ENCODE results near the gene CDKL4. TPM values are rescaled to one million over a fixed set of nuclear protein-coding genes. Genes with fewer than 3 reads are reported as not detected.
A peak's percentile ranks its signal among the peaks of the same experiment; 100 is the strongest.

The CDKL4 gene
- total RNA-seq, 1 experiment from 2014 or later: not detected

DNA sequence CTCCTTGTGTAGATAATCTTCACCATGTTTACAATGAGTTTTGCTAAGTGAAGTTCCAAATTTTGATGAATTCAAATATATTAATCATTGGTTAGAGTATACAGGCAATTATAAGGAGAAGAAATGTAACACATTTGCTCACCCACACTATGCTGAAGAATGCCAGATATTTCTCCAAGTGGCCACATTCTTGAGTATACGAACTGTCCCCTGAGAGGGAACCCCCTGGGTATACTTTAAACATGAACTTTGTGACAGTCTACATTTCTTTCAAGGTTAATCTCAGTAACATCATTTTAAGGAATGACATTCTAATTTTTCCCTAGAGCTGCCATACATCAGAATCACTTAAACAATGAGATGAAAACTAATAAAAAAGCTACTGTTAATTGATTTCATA is 39.8 kb upstream of the CDKL4 start:
- no peak overlapping the region for H3K4me2 ChIP-seq
- H3K79me2 ChIP-seq (ENCODE audit: low read depth): no peaks in the 10 kb centered on the region
- ChIA-PET CTCF (no interaction called here), POLR2A (ENCODE audit: unreplicated experiment) (no interaction called here)
- no peaks in the 10 kb centered on the region for H3F3A ChIP-seq (ENCODE audit: insufficient read depth, low read depth)
- DNase-seq: no peak
- no peaks in the 10 kb centered on the region for H4K20me1 ChIP-seq (ENCODE audit: insufficient read depth)
- no peak overlapping the region for H3K27ac ChIP-seq
- no peaks in the 10 kb centered on the region for H3K4me1 ChIP-seq (replicated peaks; ENCODE audit: insufficient read depth)
- H3K9me3 ChIP-seq (ENCODE audit: insufficient read depth, low read depth): no peaks in the 10 kb centered on the region
- BruUV-seq (replicated peaks): no TSS peak
- intact Hi-C loops (cut with micrococcal nuclease; ENCODE audit: unreplicated experiment): no loop called here
- peaks cover 13% of the 10 kb centered on the region; the same call in 1 of the 2 replicates for H3K36me3 ChIP-seq (ENCODE audit: low read depth)
- no peaks in the 10 kb centered on the region for H3K27me3 ChIP-seq (ENCODE audit: insufficient read depth, low read depth)
- H3K4me3 ChIP-seq: no peak overlapping the region
- H2AFZ ChIP-seq: no peak overlapping the region
- TF ChIP-seq, protein P1, sequence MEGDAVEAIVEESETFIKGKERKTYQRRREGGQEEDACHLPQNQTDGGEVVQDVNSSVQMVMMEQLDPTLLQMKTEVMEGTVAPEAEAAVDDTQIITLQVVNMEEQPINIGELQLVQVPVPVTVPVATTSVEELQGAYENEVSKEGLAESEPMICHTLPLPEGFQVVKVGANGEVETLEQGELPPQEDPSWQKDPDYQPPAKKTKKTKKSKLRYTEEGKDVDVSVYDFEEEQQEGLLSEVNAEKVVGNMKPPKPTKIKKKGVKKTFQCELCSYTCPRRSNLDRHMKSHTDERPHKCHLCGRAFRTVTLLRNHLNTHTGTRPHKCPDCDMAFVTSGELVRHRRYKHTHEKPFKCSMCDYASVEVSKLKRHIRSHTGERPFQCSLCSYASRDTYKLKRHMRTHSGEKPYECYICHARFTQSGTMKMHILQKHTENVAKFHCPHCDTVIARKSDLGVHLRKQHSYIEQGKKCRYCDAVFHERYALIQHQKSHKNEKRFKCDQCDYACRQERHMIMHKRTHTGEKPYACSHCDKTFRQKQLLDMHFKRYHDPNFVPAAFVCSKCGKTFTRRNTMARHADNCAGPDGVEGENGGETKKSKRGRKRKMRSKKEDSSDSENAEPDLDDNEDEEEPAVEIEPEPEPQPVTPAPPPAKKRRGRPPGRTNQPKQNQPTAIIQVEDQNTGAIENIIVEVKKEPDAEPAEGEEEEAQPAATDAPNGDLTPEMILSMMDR (conservative IDR thresholded peaks at IDR 0.05): no peak
- no peak for TF ChIP-seq EZH2 (IDR thresholded peaks at IDR 0.05; ENCODE audit: low read depth)
- H3K9me2 ChIP-seq (ENCODE audit: insufficient read depth): no peaks in the 10 kb centered on the region

DNA sequence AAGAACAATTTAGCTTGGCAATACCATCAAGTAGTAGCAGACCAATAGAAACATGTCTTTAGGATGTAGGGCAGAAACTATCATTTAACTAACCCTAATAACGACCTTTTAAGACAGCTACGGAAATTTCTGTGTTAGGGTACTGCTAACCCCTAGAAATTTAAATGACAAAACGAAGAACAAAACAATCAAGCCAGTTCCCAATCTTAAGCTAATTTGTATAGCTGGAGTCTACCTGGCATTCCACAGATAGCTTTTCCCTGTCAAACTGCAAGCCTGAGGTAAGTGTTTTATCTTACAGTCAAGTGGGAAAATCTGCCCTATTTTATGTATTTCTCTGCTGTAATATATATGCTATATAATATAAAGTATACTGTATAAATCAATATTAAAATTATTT is 37.6 kb upstream of the CDKL4 start:
- no peak overlapping the region for H2AFZ ChIP-seq
- no peaks in the 10 kb centered on the region for H3K79me2 ChIP-seq (ENCODE audit: low read depth)
- H3K4me3 ChIP-seq: no peak overlapping the region
- H3K4me2 ChIP-seq: no peak overlapping the region
- no peak overlapping the region for H3K27ac ChIP-seq
- peaks cover 18% of the 10 kb centered on the region for H3K36me3 ChIP-seq (ENCODE audit: low read depth)
- no peaks in the 10 kb centered on the region for H3K9me3 ChIP-seq (ENCODE audit: insufficient read depth, low read depth)
- H3F3A ChIP-seq (ENCODE audit: insufficient read depth, low read depth): no peaks in the 10 kb centered on the region
- intact Hi-C loops (cut with micrococcal nuclease; ENCODE audit: unreplicated experiment): no loop called here
- no peaks in the 10 kb centered on the region for H3K9me2 ChIP-seq (ENCODE audit: insufficient read depth)
- POLR2A ChIA-PET (ENCODE audit: unreplicated experiment): interaction anchor here (0.6 kb wide), 1 partner anchor 442 kb away, joined by 9 read pairs; no protein-coding TSS in a partner anchor
- no peaks in the 10 kb centered on the region for H3K4me1 ChIP-seq (replicated peaks; ENCODE audit: insufficient read depth)
- H4K20me1 ChIP-seq (ENCODE audit: insufficient read depth): no peaks in the 10 kb centered on the region
- H3K27me3 ChIP-seq (ENCODE audit: insufficient read depth, low read depth): no peaks in the 10 kb centered on the region
- CTCF ChIA-PET: no interaction called here
- no peak for TF ChIP-seq EZH2 (IDR thresholded peaks at IDR 0.05; ENCODE audit: low read depth)
- TF ChIP-seq, protein P1 (conservative IDR thresholded peaks at IDR 0.05): no peak
- BruUV-seq (replicated peaks): no TSS peak
- DNase-seq: no peak

DNA sequence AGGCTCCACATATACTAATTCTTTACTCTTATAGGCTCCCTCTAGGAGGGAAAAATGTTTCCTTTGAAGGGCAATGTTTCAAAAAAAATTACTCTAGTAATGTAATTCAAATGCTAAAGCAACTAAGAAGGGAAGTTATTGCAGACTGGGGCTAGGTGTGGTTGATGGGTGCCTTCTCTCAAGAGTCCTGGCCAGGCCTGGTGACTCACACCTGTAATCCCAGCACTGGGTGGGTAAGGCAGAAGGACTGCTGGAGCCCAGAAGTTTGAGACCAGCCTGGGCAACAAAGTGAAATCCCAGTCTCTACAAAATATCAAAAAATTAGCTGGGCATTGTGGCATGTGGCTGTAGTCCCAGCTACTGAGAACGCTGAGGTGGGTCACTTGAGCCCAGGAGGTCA is 31.2 kb upstream of the CDKL4 start:
- Histone ChIP-seq H3K9me2 (ENCODE audit: insufficient read depth) (no peaks in the 10 kb centered on the region), H3K9me3 (ENCODE audit: insufficient read depth, low read depth) (no peaks in the 10 kb centered on the region), H3K36me3 (ENCODE audit: low read depth) (peaks cover 17% of the 10 kb centered on the region), H4K20me1 (ENCODE audit: insufficient read depth) (peaks cover 5% of the 10 kb centered on the region; the same call in 1 of the 2 replicates), H3K4me3 (no peak overlapping the region), H3K4me2 (no peak overlapping the region), H3K27me3 (ENCODE audit: insufficient read depth, low read depth) (no peaks in the 10 kb centered on the region), H3F3A (ENCODE audit: insufficient read depth, low read depth) (no peaks in the 10 kb centered on the region; the same call in 1 of the 2 replicates), H2AFZ (no peak overlapping the region), H3K79me2 (ENCODE audit: low read depth) (no peaks in the 10 kb centered on the region), H3K4me1 (replicated peaks; ENCODE audit: insufficient read depth) (no peaks in the 10 kb centered on the region), H3K27ac (no peak overlapping the region)
- CTCF ChIA-PET: no interaction called here
- no peak for TF ChIP-seq EZH2 (IDR thresholded peaks at IDR 0.05; ENCODE audit: low read depth)
- TF ChIP-seq, protein P1 (conservative IDR thresholded peaks at IDR 0.05): no peak
- no TSS peak for BruUV-seq (replicated peaks)
- POLR2A ChIA-PET (ENCODE audit: unreplicated experiment): interaction anchor here (0.6 kb wide), 1 partner anchor 151 kb away, joined by 3 read pairs; no protein-coding TSS in a partner anchor
- peak; percentile 6 to 38 for DNase-seq
- intact Hi-C loops (cut with micrococcal nuclease; ENCODE audit: unreplicated experiment): no loop called here
